CD14-positive monocyte (primary cell): ENCODE results near the gene IRAK3. TPM values are rescaled to one million over a fixed set of nuclear protein-coding genes. Genes with fewer than 3 reads are reported as not detected.
"Not testable (repeated sequence)": the region's sequence is repeated elsewhere in the genome, so short reads cannot be mapped to it uniquely, and the experiment has no call there.

ENCODE experiments used
- DNase-seq, 3 donors: peaks; one replicate each; pipeline ENCODE4 v3.0.0-alpha.2; 2011 to 2022
- H2AFZ ChIP-seq: 2 replicates; pipeline ENCODE4 v1.6.0; 2012; ENCODE audit warnings: mild to moderate bottlenecking, low read depth, low read length, inconsistent platforms; ENCODE audit not compliant: insufficient read depth, poor library complexity, severe bottlenecking
- H3K27ac ChIP-seq, 2 donors: 1 replicate in 1 of 2; 2 replicates in 1 of 2; pipeline ENCODE4 v1.5.1; 2012 to 2013; ENCODE audit warnings: low read length in 2 of 2, control low read depth in 1 of 2, inconsistent platforms in 1 of 2, low read depth in 1 of 2, mild to moderate bottlenecking in 1 of 2
- H3K27me3 ChIP-seq, 2 donors: one replicate each; pipeline versions ENCODE4 v1.6.0 to v1.6.1; 2011 to 2013; ENCODE audit warnings: low read length in 2 of 2; ENCODE audit not compliant: control insufficient read depth in 2 of 2, insufficient read depth in 2 of 2
- H3K36me3 ChIP-seq, 2 donors: replicated peaks in 1 of 2; 1 replicate in 1 of 2; 2 replicates in 1 of 2; pipeline versions ENCODE4 v1.5.1 to v1.6.1; 2012 to 2013; ENCODE audit warnings: low read length in 2 of 2, control low read depth in 1 of 2, inconsistent platforms in 1 of 2, mild to moderate bottlenecking in 1 of 2; ENCODE audit not compliant: insufficient read depth in 2 of 2, control insufficient read depth in 1 of 2
- H3K4me1 ChIP-seq, 2 donors: 1 replicate in 1 of 2; 2 replicates in 1 of 2; pipeline versions ENCODE4 v1.5.1 to v1.6.1; 2012 to 2013; ENCODE audit warnings: low read length in 2 of 2, control low read depth in 1 of 2, inconsistent platforms in 1 of 2, mild to moderate bottlenecking in 1 of 2, moderate library complexity in 1 of 2; ENCODE audit not compliant: insufficient read depth in 2 of 2, control insufficient read depth in 1 of 2
- H3K4me2 ChIP-seq: replicated peaks from 2 replicates; pipeline ENCODE3; 2012; ENCODE audit warnings: low read length, moderate library complexity, mild to moderate bottlenecking; ENCODE audit not compliant: poor library complexity, severe bottlenecking; ENCODE audit errors: extremely low read depth
- H3K4me3 ChIP-seq, 3 experiments: fragments of 200-600 bp in 1 of 3; sonication (generic) in 1 of 3; replicated peaks in 1 of 3; 1 replicate in 2 of 3; 2 replicates in 1 of 3; pipeline ENCODE4 v1.5.1; 2011 to 2013; ENCODE audit warnings: low read length in 3 of 3, mild to moderate bottlenecking in 3 of 3, control low read depth in 2 of 3, low read depth in 2 of 3, inconsistent platforms in 1 of 3, moderate library complexity in 1 of 3
- H3K79me2 ChIP-seq: 2 replicates; pipeline ENCODE4 v1.6.0; 2012; ENCODE audit warnings: mild to moderate bottlenecking, control low read depth, inconsistent platforms, low read length, moderate library complexity; ENCODE audit not compliant: insufficient read depth
- H3K9ac ChIP-seq: 2 replicates; pipeline ENCODE4 v1.6.0; 2017; ENCODE audit warnings: low read length, mild to moderate bottlenecking; ENCODE audit not compliant: insufficient read depth, poor library complexity, severe bottlenecking
- H3K9me3 ChIP-seq, 2 donors: replicated peaks in 1 of 2; 1 replicate in 1 of 2; 2 replicates in 1 of 2; pipeline versions ENCODE4 v1.5.1 to v1.6.1; 2012 to 2013; ENCODE audit warnings: low read length in 2 of 2, control low read depth in 1 of 2; ENCODE audit not compliant: control insufficient read depth in 1 of 2, insufficient read depth in 1 of 2
- H4K20me1 ChIP-seq: 2 replicates; pipeline ENCODE4 v1.6.0; 2012; ENCODE audit warnings: mild to moderate bottlenecking, low read length, control low read depth, moderate library complexity; ENCODE audit not compliant: insufficient read depth
- H3K27ac Mint-ChIP-seq, 7 donors: one replicate each; pipeline ENCODE4 v1.8.0; 2020; ENCODE audit warnings: mild to moderate bottlenecking in 7 of 7, mixed read lengths in 7 of 7, moderate library complexity in 6 of 7, inconsistent platforms in 2 of 7
- H3K27me3 Mint-ChIP-seq, 3 donors: one replicate each; pipeline ENCODE4 v1.8.0; 2021 to 2022; ENCODE audit warnings: low read depth in 3 of 3, mild to moderate bottlenecking in 3 of 3, mixed read lengths in 3 of 3, moderate library complexity in 3 of 3, inconsistent platforms in 1 of 3
- H3K36me3 Mint-ChIP-seq, 2 donors: one replicate each; pipeline ENCODE4 v1.8.0; 2020; ENCODE audit warnings: mixed read lengths in 2 of 2, inconsistent platforms in 1 of 2, mild to moderate bottlenecking in 1 of 2
- H3K4me1 Mint-ChIP-seq: one replicate; pipeline ENCODE4 v1.8.0; 2020; ENCODE audit warnings: mild to moderate bottlenecking, mixed read lengths
- H3K4me3 Mint-ChIP-seq, 2 donors: one replicate each; pipeline ENCODE4 v1.8.0; 2020; ENCODE audit warnings: mild to moderate bottlenecking in 2 of 2, mixed read lengths in 2 of 2, moderate library complexity in 1 of 2
- H3K9me3 Mint-ChIP-seq, 7 donors: one replicate each; pipeline ENCODE4 v1.8.0; 2020 to 2022; ENCODE audit warnings: mixed read lengths in 7 of 7, mild to moderate bottlenecking in 6 of 7, moderate library complexity in 6 of 7, inconsistent platforms in 2 of 7
- CTCF ChIP-seq: fragments of 200-600 bp; IDR thresholded peaks from one replicate; pipeline ENCODE4 v1.8.0; 2022; ENCODE audit warnings: antibody characterized with exemption, mild to moderate bottlenecking
- WGBS: methylation state at CpG from one replicate; pipeline ENCODE4 v1.1.5; 2013; ENCODE audit warnings: missing lambda C conversion rate; ENCODE audit not compliant: insufficient coverage; 5-methylcytosine and 5-hydroxymethylcytosine counted together
- intact Hi-C, 2 donors: fragments of 100-400 bp; cut with micrococcal nuclease; formaldehyde crosslinking; loops; one replicate each; pipeline versions ENCODE4 v1.15.0 to v1.15.1; 2023
- polyA plus RNA-seq, 3 donors: library from polyadenylated mRNA; depleted of rRNA in 1 of 3; unstranded in 2 of 3; stranded (reverse) in 1 of 3; fragments of 300-500 nt in 2 of 3; fragments of >200 nt in 1 of 3; fragmentation: Illumina TruSeq in 2 of 3; gene quantifications; 1 replicate in 2 of 3; 2 replicates in 1 of 3; pipeline ENCODE4 v1.2.3, GENCODE V29; 2012 to 2021

The IRAK3 gene
- polyA plus RNA-seq, 3 donors = 56.9 to 59.7 (median 58.0) TPM

GRCh38 chr12:66176105-66176900 is 12.7 kb upstream of the IRAK3 start:
- no peak overlapping the region for H3K4me3 ChIP-seq
- H3K27me3 Mint-ChIP-seq = no peaks in the 10 kb centered on the region
- H3K4me1 Mint-ChIP-seq = peaks cover 32% of the 10 kb centered on the region
- peaks cover 0 to 2% (median 0%) of the 10 kb centered on the region in 7 donors for H3K9me3 Mint-ChIP-seq
- peaks cover 33 to 44% of the 10 kb centered on the region in 2 donors for H3K4me1 ChIP-seq
- H3K27ac Mint-ChIP-seq = peak overlapping the region in 1 of 7 donors; percentile 46
- peaks cover 6% of the 10 kb centered on the region for H3K79me2 ChIP-seq
- H3K36me3 ChIP-seq = no peaks in the 10 kb centered on the region
- no peaks in the 10 kb centered on the region for H3K27me3 ChIP-seq
- no peak overlapping the region for H2AFZ ChIP-seq
- H3K9ac ChIP-seq = no peak overlapping the region
- H3K36me3 Mint-ChIP-seq = no peaks in the 10 kb centered on the region
- peak in 2 of 3 donors; percentile 45 to 67 for DNase-seq
- H3K4me2 ChIP-seq = no peak overlapping the region
- no peaks in the 10 kb centered on the region for H4K20me1 ChIP-seq
- no CpG with 5 or more reads among the region's 1 CpG for WGBS
- TF ChIP-seq CTCF = no peak
- H3K27ac ChIP-seq = no peak overlapping the region
- no peak overlapping the region for H3K4me3 Mint-ChIP-seq
- no peaks in the 10 kb centered on the region for H3K9me3 ChIP-seq
- intact Hi-C loops = no loop called here

- H3K27ac ChIP-seq = no peak overlapping the region
- H3K9ac ChIP-seq = no peak overlapping the region
- no peak for TF ChIP-seq CTCF
- H3K9me3 Mint-ChIP-seq = peaks cover 1 to 5% (median 4%) of the 10 kb centered on the region in 7 donors
- H3K27me3 ChIP-seq = no peaks in the 10 kb centered on the region
- H3K79me2 ChIP-seq = no peaks in the 10 kb centered on the region
- no peak overlapping the region for H3K27ac Mint-ChIP-seq
- no peak overlapping the region for H2AFZ ChIP-seq
- no peak overlapping the region for H3K4me2 ChIP-seq
- no peak overlapping the region for H3K4me3 Mint-ChIP-seq
- no peaks in the 10 kb centered on the region for H3K36me3 ChIP-seq
- H3K36me3 Mint-ChIP-seq = peaks cover 0 to 5% of the 10 kb centered on the region in 2 donors
- H3K9me3 ChIP-seq = no peaks in the 10 kb centered on the region
- H3K4me1 Mint-ChIP-seq = peaks cover 18% of the 10 kb centered on the region
- H3K4me1 ChIP-seq = peaks cover 19 to 21% of the 10 kb centered on the region in 2 donors
- no peak overlapping the region for H3K4me3 ChIP-seq
- H3K27me3 Mint-ChIP-seq = peaks cover 0 to 2% (median 0%) of the 10 kb centered on the region in 3 donors
- no CpG with 5 or more reads among the region's 3 CpGs for WGBS
- intact Hi-C loops = no loop called here
- H4K20me1 ChIP-seq = no peaks in the 10 kb centered on the region
- DNase-seq = no peak
These were observed 6.1 kb upstream of the IRAK3 start for GRCh38 chr12:66182956-66183355.

GRCh38 chr12:66184822-66185221 is 4.2 kb upstream of the IRAK3 start:
- H2AFZ ChIP-seq, intact Hi-C loops, H3K36me3 Mint-ChIP-seq, DNase-seq, H3K4me3 Mint-ChIP-seq, H3K9me3 ChIP-seq, H3K4me2 ChIP-seq, H3K9me3 Mint-ChIP-seq, H4K20me1 ChIP-seq, H3K27ac Mint-ChIP-seq, H3K27ac ChIP-seq, H3K4me3 ChIP-seq, H3K79me2 ChIP-seq, H3K27me3 ChIP-seq, H3K27me3 Mint-ChIP-seq, H3K36me3 ChIP-seq, H3K9ac ChIP-seq: not testable (repeated sequence)
- peaks cover 26% of the 10 kb centered on the region for H3K4me1 Mint-ChIP-seq
- 100% methylated on average over 1 of the region's 3 CpGs for WGBS
- peaks cover 30 to 32% of the 10 kb centered on the region in 2 donors for H3K4me1 ChIP-seq
